ENCODE results near the gene GNAT2.

GNAT2 gene

GRCh38 chr1:109626682-109627408 is 7.4 kb upstream of the GNAT2 start:
- no peak for DNase-seq

DNA sequence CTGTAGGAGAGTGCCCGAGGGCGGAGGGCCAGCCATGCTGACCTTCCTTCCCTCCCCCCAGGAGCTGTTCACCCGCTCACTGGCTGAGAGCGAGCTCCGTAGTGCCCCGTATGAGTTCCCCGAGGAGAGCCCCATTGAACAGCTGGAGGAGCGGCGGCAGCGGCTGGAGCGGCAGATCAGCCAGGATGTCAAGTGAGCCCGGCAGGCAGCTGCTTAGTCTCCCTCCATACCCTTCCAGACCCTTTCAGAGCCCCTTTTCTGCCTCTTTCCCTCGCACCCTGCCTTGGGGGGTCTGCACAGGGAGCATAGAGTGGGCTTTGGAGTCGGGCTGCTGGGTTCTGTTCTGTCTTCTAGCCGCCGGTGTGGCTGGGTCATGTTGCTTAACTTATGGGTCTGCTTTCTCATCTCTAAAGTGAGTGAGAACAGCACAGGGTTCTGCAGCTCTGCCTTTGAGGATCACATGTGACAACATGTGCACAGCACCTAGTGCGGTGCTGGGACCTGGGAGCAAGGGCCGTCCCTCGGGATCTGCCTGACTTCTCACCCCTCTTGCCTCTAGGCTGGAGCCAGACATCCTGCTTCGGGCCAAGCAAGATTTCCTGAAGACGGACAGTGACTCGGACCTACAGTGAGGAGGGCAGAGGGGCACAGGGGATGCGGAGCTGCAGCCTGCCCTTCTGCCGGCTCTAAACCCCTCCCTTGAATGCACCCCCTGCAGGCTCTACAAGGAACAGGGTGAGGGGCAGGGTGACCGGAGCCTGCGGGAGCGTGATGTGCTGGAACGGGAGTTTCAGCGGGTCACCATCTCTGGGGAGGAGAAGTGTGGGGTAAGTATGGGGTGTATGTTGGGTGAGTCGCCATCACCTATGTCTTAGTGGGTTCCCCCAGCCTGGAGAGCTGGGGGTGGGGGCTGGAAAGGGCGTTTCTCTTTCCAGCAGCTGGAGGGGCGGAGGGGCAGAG is 6.5 kb upstream of the GNAT2 start:
- no peak for DNase-seq

GRCh38 chr1:109625176-109625575 is 5.8 kb upstream of the GNAT2 start:
- no peak for DNase-seq

GRCh38 chr1:109624201-109625010 is 5.0 kb upstream of the GNAT2 start:
- DNase-seq = no peak

DNA sequence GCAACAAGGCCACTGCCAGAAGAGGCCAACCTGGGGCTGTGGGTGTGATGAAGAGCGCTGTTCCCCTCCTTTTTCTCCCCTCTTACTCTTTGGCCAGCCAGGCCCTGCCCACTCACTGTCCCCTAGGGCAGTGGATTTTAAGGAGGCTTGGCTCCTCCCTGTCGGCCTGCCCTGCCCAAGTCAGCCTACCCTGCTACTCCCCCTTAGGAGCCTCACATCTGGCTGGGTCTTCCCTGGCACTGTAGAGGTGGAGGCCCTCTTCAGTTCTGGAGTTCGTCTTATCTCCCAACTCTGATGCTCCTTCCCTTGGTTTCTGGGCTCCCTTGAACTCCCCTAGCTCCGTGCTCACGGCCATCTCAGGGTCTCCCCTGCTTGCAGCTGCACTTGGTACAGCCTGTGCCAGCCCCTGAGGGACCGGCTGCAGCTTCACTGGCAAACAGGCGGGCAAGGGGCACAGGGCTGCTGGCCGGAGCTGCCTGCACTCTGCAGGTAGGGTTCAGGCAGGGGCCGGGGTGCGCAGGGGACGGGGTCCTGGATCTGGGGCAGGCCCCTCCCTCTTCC is 4.3 kb upstream of the GNAT2 start:
- no peak for DNase-seq

GRCh38 chr1:109622895-109623294 is 3.5 kb upstream of the GNAT2 start:
- no peak for DNase-seq

DNA sequence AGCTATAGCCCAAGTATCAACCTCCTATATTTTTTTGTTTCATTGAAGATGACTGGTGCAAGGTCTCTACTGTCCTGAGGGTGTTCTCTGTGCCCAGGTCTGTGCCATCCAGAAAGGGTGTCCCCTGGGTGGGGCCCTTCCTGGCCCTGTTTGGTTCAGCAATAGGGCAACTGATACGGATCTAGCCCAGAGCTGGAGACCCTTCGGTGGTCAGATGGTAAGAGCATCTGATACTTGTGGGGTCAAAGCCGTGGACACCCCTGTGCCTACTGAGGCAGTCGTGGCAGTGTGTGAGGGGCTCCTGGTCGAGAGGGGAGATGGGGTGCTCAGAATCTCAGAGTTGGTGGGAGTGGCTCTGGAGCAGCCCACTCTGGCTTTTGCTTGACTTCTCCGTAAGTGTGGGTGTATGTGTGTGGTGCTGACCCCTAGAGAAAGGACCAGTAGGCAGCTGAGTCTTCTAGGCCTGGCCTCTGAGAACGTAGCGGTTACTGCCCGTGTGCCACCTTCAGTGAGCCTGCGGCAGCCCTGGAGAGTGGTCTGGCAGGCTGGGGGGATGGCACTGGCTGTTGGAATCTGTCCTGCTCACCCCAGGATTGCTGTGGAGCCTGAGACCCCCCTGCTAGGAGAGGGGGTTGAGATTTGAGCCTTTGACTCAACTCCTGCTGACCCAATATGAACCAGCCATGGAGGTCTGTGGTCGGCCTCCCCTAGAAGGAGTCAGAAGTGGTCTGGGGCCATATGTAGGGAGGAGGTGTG is 2.9 kb upstream of the GNAT2 start:
- DNase-seq = no peak

- no peak for DNase-seq
These were observed 2.1 kb upstream of the GNAT2 start for GRCh38 chr1:109621379-109622136.

DNA sequence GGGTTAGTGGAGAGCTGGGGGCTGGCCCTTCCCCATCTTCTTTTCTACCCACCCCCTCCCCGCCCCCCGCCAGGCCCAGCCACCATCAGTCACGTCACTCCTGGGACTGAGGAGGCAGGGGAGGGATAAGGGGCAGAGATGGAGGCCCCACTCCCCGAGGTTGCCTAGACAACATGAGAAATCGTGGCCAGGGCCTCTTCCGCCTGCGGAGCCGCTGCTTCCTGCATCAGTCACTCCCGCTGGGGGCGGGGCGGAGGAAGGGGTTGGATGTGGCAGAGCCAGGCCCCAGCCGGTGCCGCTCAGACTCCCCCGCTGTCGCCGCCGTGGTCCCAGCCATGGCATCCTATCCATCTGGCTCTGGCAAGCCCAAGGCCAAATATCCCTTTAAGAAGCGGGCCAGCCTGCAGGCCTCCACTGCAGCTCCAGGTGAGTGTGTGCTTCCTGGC is 1.4 kb upstream of the GNAT2 start:
- DNase-seq = peak; percentile 71

- peak; percentile 59 for DNase-seq
These were observed 980 bp upstream of the GNAT2 start for GRCh38 chr1:109620401-109620791.

- DNase-seq = no peak
These were observed 498 bp downstream of the GNAT2 start for GRCh38 chr1:109618661-109619575.

GRCh38 chr1:109617291-109617801 is 2.1 kb downstream of the GNAT2 start:
- DNase-seq = peak; percentile 74

DNA sequence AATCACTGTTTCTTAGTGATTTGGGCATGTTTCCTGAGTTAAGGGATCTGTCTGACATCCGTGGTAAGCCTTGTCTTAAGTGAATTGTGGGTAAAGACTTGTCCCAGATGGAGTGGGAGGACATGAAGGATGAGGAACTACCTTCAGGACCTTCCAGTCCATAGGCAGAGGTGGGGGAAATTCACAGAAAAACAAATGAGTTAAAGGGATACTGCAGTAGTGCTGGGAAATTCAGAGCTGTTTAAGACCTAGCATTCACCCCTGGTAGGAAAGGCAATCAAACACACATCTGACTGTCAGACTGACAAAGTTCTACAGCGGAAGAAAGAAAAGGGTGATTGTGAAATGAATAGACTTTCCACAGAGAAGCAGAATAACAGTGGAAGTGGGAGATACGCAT is 3.0 kb downstream of the GNAT2 start:
- DNase-seq = no peak

DNA sequence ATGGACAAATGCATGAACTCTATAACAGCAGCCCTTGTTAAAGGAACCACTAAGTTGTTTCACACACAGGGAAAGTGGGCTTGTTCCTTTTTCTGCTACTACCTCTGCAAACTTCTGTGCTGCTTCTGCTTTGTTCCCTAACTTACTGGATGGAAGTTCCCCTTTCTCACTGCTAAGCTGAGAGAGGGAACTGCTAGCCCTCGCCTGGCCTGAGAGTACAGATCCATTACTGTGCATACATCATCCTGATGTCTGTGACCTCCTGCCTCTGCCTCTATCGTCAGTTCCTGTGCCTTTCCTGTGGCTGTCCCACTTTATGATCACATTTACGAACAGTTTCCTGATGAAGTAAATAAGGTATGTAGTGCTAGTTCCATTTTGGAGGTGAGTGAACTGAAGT is 3.5 kb downstream of the GNAT2 start:
- no peak for DNase-seq

DNA sequence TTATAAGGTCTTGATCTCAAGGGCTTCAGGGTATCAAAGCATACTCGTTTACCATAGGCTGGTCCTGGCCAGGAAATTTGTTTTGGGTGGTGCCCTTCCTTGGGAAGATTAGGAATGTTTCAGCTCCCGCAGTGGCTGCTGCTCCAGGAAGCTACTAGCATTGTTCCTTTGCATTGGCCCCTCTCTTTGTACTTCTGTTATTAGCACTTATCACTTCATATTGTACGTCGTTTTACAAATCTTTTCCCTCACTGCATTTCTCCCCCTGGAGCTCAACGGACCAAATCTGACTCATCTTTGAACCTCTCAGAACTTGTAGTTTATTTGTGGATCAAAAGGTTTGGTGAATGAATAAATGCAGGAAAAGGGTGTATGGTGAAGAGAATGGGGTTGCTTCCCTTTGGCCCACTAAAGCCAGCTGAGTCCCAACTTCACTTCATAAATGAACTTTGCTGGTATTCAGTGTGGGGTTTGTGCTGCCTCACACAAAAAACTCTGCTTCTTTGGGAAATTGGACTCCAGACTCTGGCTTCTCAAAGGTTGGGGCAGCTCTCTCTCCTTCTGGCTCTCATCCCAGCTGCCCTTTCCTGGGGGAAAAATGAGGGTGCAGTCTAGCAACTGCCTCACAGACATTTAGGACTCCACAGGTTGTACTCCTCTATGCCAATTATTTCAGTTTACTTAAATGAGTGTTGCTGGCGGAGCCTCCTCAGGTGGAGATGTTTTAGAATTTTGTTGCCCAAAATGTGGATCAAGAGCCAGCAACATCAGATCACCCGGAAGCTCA is 5.9 kb downstream of the GNAT2 start:
- DNase-seq = no peak

GRCh38 chr1:109611308-109611990 is 8.0 kb downstream of the GNAT2 start:
- DNase-seq = no peak

GRCh38 chr1:109610609-109611307 is 8.7 kb downstream of the GNAT2 start:
- peak; percentile 16 for DNase-seq

DNA sequence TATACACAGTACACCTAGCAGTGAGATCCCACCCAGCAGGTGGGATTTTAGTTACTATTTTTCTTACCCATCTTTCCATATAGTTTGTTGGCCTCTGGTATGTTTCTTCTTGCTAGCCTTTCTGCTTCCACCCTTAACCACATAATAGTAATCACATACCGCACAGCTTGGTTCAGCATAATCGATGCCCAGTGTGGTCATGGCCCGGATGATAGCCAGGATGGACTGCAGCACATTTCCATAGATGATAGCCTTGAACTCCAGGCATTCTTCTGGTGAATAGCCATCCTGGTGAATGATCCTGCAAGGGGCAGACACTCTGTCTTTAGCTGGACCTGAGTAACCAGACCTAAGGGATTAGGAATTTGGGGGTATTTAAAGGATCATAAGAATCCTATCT is 9.5 kb downstream of the GNAT2 start:
- no peak for DNase-seq

Measured in kidney glomerular epithelial cell (primary cell).